Measurements from ENCODE around the gene RAB11FIP4. TPM values are rescaled to one million over a fixed set of nuclear protein-coding genes. Genes with fewer than 3 reads are reported as not detected.
A peak's percentile ranks its signal among the peaks of the same experiment; 100 is the strongest.

Gene RAB11FIP4
- total RNA-seq, 1 experiment from 2014 or later, result 54.9 TPM

GRCh38 chr17:31394544-31394943, 3.1 kb downstream of the RAB11FIP4 start (continued):
- peak; percentile 77; the same call in 1 of the 2 replicates for TF ChIP-seq JUN (CRISPR knock-in tag; IDR thresholded peaks at IDR 0.05)
- no peak for TF ChIP-seq NFE2L1 (CRISPR knock-in tag; IDR thresholded peaks at IDR 0.05)
- TF ChIP-seq ZBTB21 (CRISPR knock-in tag; IDR thresholded peaks at IDR 0.05; ENCODE audit: borderline replicate concordance), result no peak
- no peak for TF ChIP-seq ZNF423 (CRISPR knock-in tag; IDR thresholded peaks at IDR 0.05)
- no peak for TF ChIP-seq ZNF232 (CRISPR knock-in tag; IDR thresholded peaks at IDR 0.05)
- no peak for TF ChIP-seq IRF1 (CRISPR knock-in tag; IDR thresholded peaks at IDR 0.05)
- no peak for TF ChIP-seq PRRX2 (CRISPR knock-in tag; IDR thresholded peaks at IDR 0.05)
- TF ChIP-seq TP53 (CRISPR knock-in tag; IDR thresholded peaks at IDR 0.05), result peak; percentile 52; the same call in 1 of the 2 replicates
- TF ChIP-seq FOXP1 (CRISPR knock-in tag; IDR thresholded peaks at IDR 0.05; ENCODE audit: borderline replicate concordance), result no peak
- TF ChIP-seq ZNF512 (CRISPR knock-in tag; IDR thresholded peaks at IDR 0.05; ENCODE audit: borderline replicate concordance), result no peak
- no peak for TF ChIP-seq RORB (CRISPR knock-in tag; IDR thresholded peaks at IDR 0.05)
- no peak for TF ChIP-seq E2F4 (CRISPR knock-in tag; IDR thresholded peaks at IDR 0.05; ENCODE audit: borderline replicate concordance, low read depth)
- 0 out of 2 replicates have a peak, but pooled peaks have one; percentile 51 for TF ChIP-seq SMAD3 (CRISPR knock-in tag; IDR thresholded peaks at IDR 0.05; ENCODE audit: borderline replicate concordance)
- TF ChIP-seq ZNF219 (CRISPR knock-in tag; IDR thresholded peaks at IDR 0.05; ENCODE audit: borderline replicate concordance), result peak; percentile 81
- TF ChIP-seq AFF4 (CRISPR knock-in tag; IDR thresholded peaks at IDR 0.05; ENCODE audit: borderline replicate concordance), result no peak
- TF ChIP-seq ETV6 (CRISPR knock-in tag; IDR thresholded peaks at IDR 0.05), result peak; percentile 62; the same call in 1 of the 2 replicates
- no peak for TF ChIP-seq ATF1 (CRISPR knock-in tag; IDR thresholded peaks at IDR 0.05)
- TF ChIP-seq KAT7 (CRISPR knock-in tag; IDR thresholded peaks at IDR 0.05; ENCODE audit: borderline replicate concordance), result no peak
- TF ChIP-seq ZNF416 (CRISPR knock-in tag; IDR thresholded peaks at IDR 0.05), result no peak
- TF ChIP-seq SP1 (CRISPR knock-in tag; conservative IDR thresholded peaks at IDR 0.05), result no peak
- no peak for TF ChIP-seq ZNF532 (CRISPR knock-in tag; IDR thresholded peaks at IDR 0.05; ENCODE audit: borderline replicate concordance)
- no peak for TF ChIP-seq ZNF281 (CRISPR knock-in tag; IDR thresholded peaks at IDR 0.05)
- no peak for TF ChIP-seq FOXK1 (CRISPR knock-in tag; IDR thresholded peaks at IDR 0.05)
- TF ChIP-seq CTCF (IDR thresholded peaks at IDR 0.05), result no peak

All from WTC11 (cell line).